NCI-H524 (cell line): Measurements from ENCODE around the gene RRAGB.
"Not testable (repeated sequence)": the region's sequence is repeated elsewhere in the genome, so short reads cannot be mapped to it uniquely, and the experiment has no call there.

ENCODE experiments used
- DNase-seq, 2 experiments: peaks; one replicate each; lab custom pipeline; 2025; lab: John Stamatoyannopoulos, UW

Gene RRAGB

DNA sequence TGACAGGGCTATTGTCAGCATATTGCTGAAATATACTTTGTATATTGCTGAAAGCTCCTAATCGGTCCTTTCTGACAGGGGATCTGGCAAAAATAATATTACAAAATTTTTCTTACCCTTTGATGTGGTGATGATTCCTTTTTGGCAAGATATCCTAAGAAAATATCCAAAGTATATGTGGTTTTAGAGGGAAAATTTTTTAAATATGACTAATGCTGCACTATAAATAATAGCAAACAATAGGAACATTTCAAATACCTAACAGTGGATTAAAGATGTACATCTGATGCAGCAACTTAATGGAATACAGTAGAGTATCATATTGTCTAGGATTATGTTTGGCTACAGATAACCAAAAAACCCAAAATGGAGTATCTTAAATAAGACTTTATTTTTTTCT lies 49.6 kb downstream of the RRAGB start:
- no peak for DNase-seq

DNA sequence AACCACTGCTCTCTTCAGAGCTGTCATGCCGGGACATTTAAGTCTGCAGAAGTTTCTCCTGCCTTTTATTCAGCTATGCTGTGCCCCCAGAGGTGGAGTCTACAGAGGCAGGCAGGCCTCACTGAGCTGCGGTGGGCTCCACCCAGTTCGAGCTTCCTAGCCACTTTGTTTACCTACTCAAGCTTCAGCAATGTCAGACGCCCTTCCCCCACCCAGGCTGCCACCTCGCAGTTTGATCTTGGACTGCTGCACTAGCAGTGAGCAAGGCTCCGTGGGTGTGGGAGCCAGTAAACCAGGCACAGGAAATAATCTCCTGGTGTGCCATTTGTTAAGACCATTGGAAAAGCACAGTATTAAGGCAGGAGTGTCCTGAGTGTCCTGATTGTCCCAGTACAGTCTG lies 56.9 kb downstream of the RRAGB start:
- not testable (repeated sequence) for DNase-seq

DNA sequence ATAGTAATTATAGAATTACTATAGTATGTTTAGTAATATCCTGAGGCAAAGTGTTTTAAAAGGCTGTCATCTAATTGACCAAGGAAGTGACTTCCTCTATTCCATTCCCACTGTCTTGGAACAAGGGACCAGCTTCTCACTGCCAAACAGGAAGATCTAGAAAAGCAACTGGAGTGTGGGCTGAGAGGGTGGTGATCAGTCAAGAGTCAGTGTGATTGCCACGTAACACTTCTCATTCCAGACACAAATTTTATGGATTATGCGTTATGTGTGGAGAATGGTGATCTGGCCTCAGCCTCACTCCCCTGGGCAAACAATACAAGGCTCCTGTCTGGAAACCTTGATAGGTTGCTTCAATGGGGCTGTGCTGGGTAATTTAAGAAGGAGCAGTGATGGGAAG lies 60.0 kb downstream of the RRAGB start:
- DNase-seq, result no peak

DNA sequence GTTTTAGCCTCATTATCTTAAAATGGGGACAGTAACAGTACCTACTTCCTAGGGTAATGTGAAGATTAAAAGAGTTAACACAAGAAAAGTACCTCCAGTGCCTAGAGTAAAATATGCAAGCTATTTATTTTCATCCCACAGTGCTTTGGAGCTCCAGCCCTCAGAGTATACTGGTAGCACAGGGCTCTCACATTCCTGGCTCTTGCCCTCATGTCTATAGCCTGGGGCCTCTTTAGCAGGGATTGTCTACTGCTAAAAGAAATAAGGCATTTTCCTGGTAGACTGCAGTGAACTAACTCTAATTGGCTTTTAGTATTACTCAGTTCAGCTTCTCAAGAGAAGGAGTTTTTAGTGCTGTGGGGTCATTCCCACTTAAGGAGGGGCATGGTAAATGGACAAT lies 60.8 kb downstream of the RRAGB start:
- no peak for DNase-seq

DNA sequence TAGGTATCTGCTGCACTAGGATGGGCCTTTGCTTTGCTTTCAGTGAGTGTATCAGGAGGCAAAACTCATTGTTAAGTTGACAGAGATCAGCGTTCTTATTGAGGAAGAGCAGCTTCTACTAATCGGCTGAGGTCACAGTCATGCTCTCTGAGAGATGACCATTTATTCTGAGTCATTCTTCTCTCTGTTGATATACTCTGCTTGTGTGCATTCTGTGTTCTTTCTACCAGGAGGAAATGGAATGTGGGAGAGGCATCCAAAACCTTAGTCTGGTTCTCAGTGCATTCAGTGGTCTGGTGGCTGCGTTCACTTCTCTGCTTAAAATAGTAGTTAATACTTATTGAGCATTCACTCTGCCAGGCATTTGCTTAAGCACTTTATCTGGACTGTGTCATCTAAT lies 66.2 kb downstream of the RRAGB start:
- DNase-seq, result no peak

DNA sequence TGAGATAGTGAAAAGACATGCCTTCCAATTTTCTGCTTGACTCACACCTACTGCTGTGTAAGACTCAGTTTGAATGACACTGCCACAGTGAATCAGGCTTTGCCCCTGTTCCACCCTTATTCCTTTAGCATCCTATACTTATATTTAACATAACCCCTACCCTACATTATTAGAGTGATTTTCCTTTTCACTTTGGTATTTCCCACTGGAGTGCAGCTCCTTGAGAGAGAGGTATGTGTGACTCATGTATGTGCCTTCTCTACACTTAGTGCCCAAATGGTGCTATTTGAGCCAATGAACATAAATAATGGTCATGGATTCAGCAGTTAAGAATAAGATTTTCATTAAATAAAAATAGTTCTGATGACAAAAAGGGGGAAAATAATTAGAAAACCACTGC lies 69.5 kb downstream of the RRAGB start:
- DNase-seq, result no peak

DNA sequence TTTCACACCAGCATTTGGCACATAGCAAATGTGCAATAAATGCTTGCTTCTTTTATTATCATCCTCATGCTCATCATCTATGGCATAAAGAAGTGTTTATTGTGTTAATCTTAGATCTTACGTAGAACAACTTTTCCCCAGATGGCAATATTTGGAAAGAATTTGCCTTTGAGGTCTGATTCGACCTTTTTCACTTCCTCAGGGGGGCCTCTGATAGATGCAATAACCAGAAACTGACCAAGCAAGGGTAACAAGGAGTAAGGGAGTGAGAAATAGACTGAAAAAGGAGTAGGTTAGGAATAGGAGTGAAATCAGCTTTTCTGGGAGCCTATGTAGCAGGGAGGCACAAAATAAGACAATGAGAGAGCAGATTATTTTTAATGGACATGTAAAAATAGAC lies 70.2 kb downstream of the RRAGB start:
- no peak for DNase-seq

DNA sequence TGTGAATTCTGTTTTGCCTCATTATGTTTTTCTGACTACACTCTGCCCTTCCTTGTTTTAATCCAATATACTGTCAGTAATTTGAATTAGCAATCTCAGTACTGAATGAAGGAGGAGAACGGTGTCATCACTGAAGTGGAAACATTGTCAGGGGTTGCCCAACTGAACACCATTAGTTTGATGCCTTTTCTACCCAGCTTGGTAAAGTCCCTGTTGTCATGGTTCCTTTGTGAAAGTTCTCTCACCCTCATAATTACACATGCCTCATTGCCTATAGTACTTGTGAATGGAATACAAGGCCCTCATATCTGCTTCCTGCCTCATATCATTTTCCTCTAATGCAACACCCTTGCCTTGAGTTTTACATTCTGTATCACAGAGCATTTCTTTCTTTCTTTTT lies 76.9 kb downstream of the RRAGB start:
- DNase-seq, result no peak

DNA sequence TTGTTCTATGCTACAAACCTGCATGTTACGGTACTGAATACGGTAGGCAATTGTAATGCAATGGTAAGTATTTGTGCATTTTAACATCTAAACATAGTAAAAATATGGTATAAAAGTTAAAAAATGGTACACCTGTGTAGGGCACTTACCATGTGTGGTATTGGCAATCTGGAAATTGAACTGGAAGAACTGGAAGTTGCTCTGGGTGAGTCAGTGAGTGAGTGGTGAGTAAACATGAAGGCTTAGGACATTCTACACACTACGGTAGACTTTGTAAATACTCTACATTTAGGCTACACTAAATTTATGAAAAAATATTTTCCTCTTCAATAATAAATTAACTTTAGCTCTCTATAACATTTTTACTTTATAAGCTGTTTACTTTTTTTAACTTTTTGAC lies 78.9 kb downstream of the RRAGB start:
- DNase-seq, result no peak

DNA sequence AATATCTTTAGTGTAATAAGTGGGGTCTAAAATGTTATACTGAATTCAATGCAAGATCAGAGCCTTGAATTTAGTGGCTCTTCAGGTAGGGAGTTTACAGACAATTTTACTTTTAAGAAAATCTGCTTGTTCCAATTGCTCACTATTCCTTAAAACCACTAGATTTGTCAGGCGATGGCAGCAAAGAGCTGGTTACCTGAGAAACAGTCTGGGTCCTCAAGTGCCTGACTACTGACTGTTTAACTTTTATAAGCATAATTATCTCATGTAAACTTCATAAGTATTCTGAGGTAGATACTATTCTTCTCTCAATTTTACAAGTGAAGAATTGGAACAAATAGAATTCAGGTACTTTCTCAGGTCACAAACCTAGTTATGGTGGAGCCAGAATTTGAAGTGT lies 84.3 kb downstream of the RRAGB start:
- no peak for DNase-seq
